HepG2 (cell line): Measurements from ENCODE around the gene SPAG4. TPM values are rescaled to one million over a fixed set of nuclear protein-coding genes. Genes with fewer than 3 reads are reported as not detected.

Source experiments
- ATAC-seq: fragments of 200-7000 bp; cut with Tn5 transposase; 3 replicates; pipeline ENCODE4 v1.9.1; 2020; ENCODE audit warnings: mild to moderate bottlenecking, moderate library complexity
- BruUV-seq: library from RNA; stranded (reverse); fragments of 400-500 nt; replicated peaks from 2 replicates; lab custom pipeline; 2021; lab: Mats Ljungman, UMichigan
- CTCF ChIA-PET: fragments of 300-600 bp; formaldehyde crosslinking; extraction: SDS; loops from one replicate; lab custom pipeline; 2021; ENCODE audit warnings: low total read pairs, inconsistent platforms, low intra/inter-chr PET ratio; lab: Yijun Ruan, JAX
- POLR2A ChIA-PET: fragments of 350-600 bp; sonication (Branson Sonifier 250); formaldehyde crosslinking; loops from one replicate; lab custom pipeline; 2020; ENCODE audit warnings: antibody characterized with exemption, inconsistent platforms; lab: Yijun Ruan, JAX
- DNase-seq: peaks from one replicate; pipeline ENCODE4 v3.0.0-alpha.2; 2015; ENCODE audit warnings: low spot score
- FAIRE-seq: peaks from 3 replicates; lab custom pipeline; 2011; peaks lifted over from hg19 to GRCh38; lab: Jason Lieb, UNC
- H2AFZ ChIP-seq: one replicate; pipeline ENCODE4 v1.6.1; 2011; ENCODE audit warnings: low read length, inconsistent platforms
- H3K27ac ChIP-seq: fragments of 300-600 bp; 3 replicates; pipeline ENCODE4 v1.8.0; 2011; ENCODE audit warnings: mixed run types, mild to moderate bottlenecking, mixed read lengths, low read length, inconsistent platforms; ENCODE audit not compliant: insufficient read depth; ENCODE audit errors: extremely low read length
- H3K27me3 ChIP-seq, 2 experiments: fragments of 200-600 bp in 1 of 2; 2 replicates in 1 of 2; 3 replicates in 1 of 2; pipeline versions ENCODE4 v1.6.0 to v1.8.0; 2011; ENCODE audit warnings: low read length in 2 of 2, mild to moderate bottlenecking in 2 of 2, moderate library complexity in 2 of 2, inconsistent platforms in 1 of 2; ENCODE audit not compliant: insufficient read depth in 2 of 2, control insufficient read depth in 1 of 2
- H3K36me3 ChIP-seq, 2 experiments: fragments of 200-600 bp in 1 of 2; replicated peaks in 1 of 2; 2 replicates in 1 of 2; 3 replicates in 1 of 2; pipeline versions ENCODE4 v1.5.1 to v1.8.0; 2011; ENCODE audit warnings: low read length in 2 of 2, inconsistent platforms in 1 of 2; ENCODE audit not compliant: insufficient read depth in 2 of 2, control insufficient read depth in 1 of 2
- H3K4me1 ChIP-seq: 2 replicates; pipeline ENCODE4 v1.5.1; 2012; ENCODE audit warnings: low read length, inconsistent platforms; ENCODE audit not compliant: insufficient read depth
- H3K4me2 ChIP-seq: 2 replicates; pipeline ENCODE4 v1.6.0; 2011; ENCODE audit warnings: low read depth, low read length, inconsistent platforms
- H3K4me3 ChIP-seq, 3 experiments: fragments of 200-600 bp in 1 of 3; sonication (generic), shearing (Covaris generic) in 1 of 3; replicated peaks in 1 of 3; 2 replicates each; pipeline ENCODE4 v1.5.1; 2011 to 2016; ENCODE audit warnings: low read length in 3 of 3, inconsistent platforms in 2 of 3, low read depth in 2 of 3, mild to moderate bottlenecking in 2 of 3, control low read depth in 1 of 3, mixed read lengths in 1 of 3; ENCODE audit not compliant: insufficient read depth in 1 of 3
- H3K79me2 ChIP-seq: one replicate; pipeline ENCODE4 v1.6.1; 2011; ENCODE audit warnings: low read length, inconsistent platforms; ENCODE audit not compliant: insufficient read depth
- H3K9ac ChIP-seq: 2 replicates; pipeline ENCODE4 v1.6.0; 2011; ENCODE audit warnings: mild to moderate bottlenecking, low read depth, low read length, inconsistent platforms; ENCODE audit not compliant: insufficient read depth
- H3K9me3 ChIP-seq: 2 replicates; pipeline ENCODE4 v1.5.1; 2012; ENCODE audit warnings: mild to moderate bottlenecking, low read length
- H4K20me1 ChIP-seq: 2 replicates; pipeline ENCODE4 v1.6.0; 2011; ENCODE audit warnings: inconsistent platforms, mild to moderate bottlenecking, low read length, moderate library complexity; ENCODE audit not compliant: insufficient read depth
- CENPX ChIP-seq: sonication (generic); formaldehyde crosslinking; IDR thresholded peaks from 2 replicates; pipeline ENCODE4 v1.9.0; 2021; ENCODE audit warnings: mild to moderate bottlenecking, missing genetic modification reagents, moderate library complexity
- HIC2 ChIP-seq: sonication (generic); formaldehyde crosslinking; IDR thresholded peaks from 2 replicates; pipeline ENCODE4 v1.9.0; 2022; ENCODE audit warnings: low read depth, missing genetic modification reagents
- IKZF1 ChIP-seq: fragments of 450-650 bp; IDR thresholded peaks from 2 replicates; pipeline ENCODE4 v1.7.1; 2016
- IRF2 ChIP-seq: IDR thresholded peaks from 2 replicates; pipeline ENCODE4 v1.6.1; 2018; ENCODE audit warnings: missing genetic modification reagents, missing compliant biosample characterization
- KAT2B ChIP-seq: fragments of 150-350 bp; IDR thresholded peaks from 2 replicates; pipeline ENCODE4 v1.6.1; 2014; ENCODE audit warnings: low read depth, low read length, borderline replicate concordance
- MTA1 ChIP-seq: sonication (generic); formaldehyde crosslinking; IDR thresholded peaks from 2 replicates; pipeline ENCODE4 v1.4.0; 2020; ENCODE audit warnings: missing genetic modification reagents, mild to moderate bottlenecking, borderline replicate concordance
- NCOA2 ChIP-seq: sonication (generic); formaldehyde crosslinking; IDR thresholded peaks from 2 replicates; pipeline ENCODE4 v1.8.0; 2022; ENCODE audit warnings: inconsistent platforms
- NR2C2 ChIP-seq: sonication (generic); formaldehyde crosslinking; IDR thresholded peaks from 2 replicates; pipeline ENCODE4 v1.4.0; 2020; ENCODE audit warnings: missing genetic modification reagents, mild to moderate bottlenecking, moderate library complexity, borderline replicate concordance
- PREB ChIP-seq: sonication (generic); formaldehyde crosslinking; IDR thresholded peaks from 2 replicates; pipeline ENCODE4 v1.4.0; 2020; ENCODE audit warnings: missing genetic modification reagents
- SCMH1 ChIP-seq: sonication (generic); formaldehyde crosslinking; IDR thresholded peaks from 2 replicates; pipeline ENCODE4 v1.9.0; 2021; ENCODE audit warnings: missing genetic modification reagents, mild to moderate bottlenecking, borderline replicate concordance
- THYN1 ChIP-seq: sonication (generic); formaldehyde crosslinking; IDR thresholded peaks from 2 replicates; pipeline ENCODE4 v1.8.1; 2023; ENCODE audit warnings: low read depth, mild to moderate bottlenecking, moderate library complexity, missing genetic modification reagents, borderline replicate concordance
- ZFP36L1 ChIP-seq: sonication (generic); formaldehyde crosslinking; IDR thresholded peaks from 2 replicates; pipeline ENCODE4 v1.8.0; 2022; ENCODE audit warnings: mild to moderate bottlenecking, missing genetic modification reagents, moderate library complexity
- ZNF101 ChIP-seq: sonication (generic); formaldehyde crosslinking; IDR thresholded peaks from 2 replicates; pipeline ENCODE4 v1.4.0; 2020; ENCODE audit warnings: mild to moderate bottlenecking, low read depth, missing genetic modification reagents, borderline replicate concordance
- ZNF263 ChIP-seq: sonication (generic); formaldehyde crosslinking; IDR thresholded peaks from 2 replicates; pipeline ENCODE4 v1.4.0; 2020; ENCODE audit warnings: missing genetic modification reagents
- ZNF576 ChIP-seq: sonication (generic); formaldehyde crosslinking; IDR thresholded peaks from 2 replicates; pipeline ENCODE4 v1.4.0; 2020; ENCODE audit warnings: mild to moderate bottlenecking, missing genetic modification reagents
- ZNF724P ChIP-seq: sonication (generic); formaldehyde crosslinking; IDR thresholded peaks from 2 replicates; pipeline ENCODE4 v1.8.0; 2022; ENCODE audit warnings: missing genetic modification reagents, borderline replicate concordance
- WGBS: methylation state at CpG from one replicate; pipeline ENCODE4 v1.1.6; 2017; ENCODE audit warnings: low lambda C conversion rate; 5-methylcytosine and 5-hydroxymethylcytosine counted together
- in situ Hi-C: cut with HindIII; loops from 2 replicates; pipeline ENCODE4 v1.10.0; 2017; ENCODE audit warnings: low pct_unique_long_range_greater_than_20kb; ENCODE audit not compliant: extremely low pct_ligation_motif_present
- intact Hi-C: fragments of 100-400 bp; cut with micrococcal nuclease; formaldehyde crosslinking; loops from one replicate; pipeline ENCODE4 v1.10.0; 2022; ENCODE audit not compliant: unreplicated experiment
- polyA plus RNA-seq, 8 experiments: library from polyadenylated mRNA; depleted of rRNA in 3 of 8; stranded (reverse) in 7 of 8; unstranded in 1 of 8; fragments of >200 nt; fragmentation: Illumina TruSeq in 4 of 8; extraction: Trizol in 4 of 8; gene quantifications; 2 replicates each; pipeline versions ENCODE4 v1.2.1 to v1.2.3, GENCODE V29; 2011 to 2016; ENCODE audit warnings: low read depth in 4 of 8, missing spikeins in 1 of 8, mixed read lengths in 1 of 8; ENCODE audit not compliant: insufficient read depth in 1 of 8
- total RNA-seq, 5 experiments: library from RNA; depleted of rRNA; stranded (reverse); fragments of >200 nt; fragmentation: Illumina TruSeq; extraction: Trizol; gene quantifications; 2 replicates each; pipeline ENCODE4 v1.2.3, GENCODE V29; 2016; ENCODE audit warnings: low read depth in 1 of 5

The SPAG4 gene
- total and polyA plus RNA-seq, 2 of the 13 experiments (the other 11 are each of a cell fraction or from before 2014, with no cell fraction given) = 5.8 to 137 TPM

DNA sequence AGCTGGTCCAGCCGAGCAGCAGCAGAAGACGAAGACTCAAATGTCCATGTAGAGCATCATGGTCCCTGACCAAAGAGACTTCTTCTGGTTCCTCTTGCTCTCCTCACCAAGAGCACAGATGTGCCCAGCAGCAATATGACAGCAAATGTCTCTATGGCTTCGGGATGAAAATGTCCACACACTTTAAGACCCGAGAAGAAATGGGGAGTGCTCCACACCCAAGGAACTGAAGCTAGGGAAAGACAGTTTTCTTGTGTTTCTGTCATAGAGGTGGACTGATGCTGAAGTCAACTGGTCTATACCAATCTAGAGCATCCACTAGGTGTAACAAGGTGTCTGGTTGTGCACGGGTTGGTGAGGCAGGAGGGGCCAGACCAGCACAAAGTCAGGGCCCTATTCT is 53.6 kb downstream of the SPAG4 start:
- TF ChIP-seq KAT2B = no peak
- no peak for TF ChIP-seq PREB (CRISPR knock-in tag)
- TF ChIP-seq CENPX = no peak
- no peak for TF ChIP-seq SCMH1 (CRISPR knock-in tag)
- no peak for TF ChIP-seq IRF2 (CRISPR knock-in tag)
- TF ChIP-seq ZNF101 (CRISPR knock-in tag) = no peak
- no peak for TF ChIP-seq ZNF263 (CRISPR knock-in tag)
- TF ChIP-seq ZNF576 (CRISPR knock-in tag) = no peak
- TF ChIP-seq THYN1 = no peak
- TF ChIP-seq ZNF724P (CRISPR knock-in tag) = no peak
- TF ChIP-seq MTA1 = no peak
- TF ChIP-seq IKZF1 = no peak
- TF ChIP-seq NCOA2 (CRISPR knock-in tag) = no peak
- TF ChIP-seq HIC2 = no peak
- no peak for TF ChIP-seq ZFP36L1 (CRISPR knock-in tag)
- TF ChIP-seq NR2C2 (CRISPR knock-in tag) = no peak
- intact Hi-C loops (no loop called here), in situ Hi-C loops (no loop called here)
- H3K9ac ChIP-seq = no peak overlapping the region
- POLR2A ChIA-PET = no interaction called here
- H3K27ac ChIP-seq = no peak overlapping the region
- WGBS = 94% methylated on average over 5 of the region's 5 CpGs
- peaks cover 5% of the 10 kb centered on the region; the same call in 1 of the 2 replicates for H3K4me1 ChIP-seq
- no peak for DNase-seq
- H2AFZ ChIP-seq = no peak overlapping the region
- H3K4me2 ChIP-seq = no peak overlapping the region
- no peak for ATAC-seq
- H3K36me3 ChIP-seq = peaks cover 17 to 42% of the 10 kb centered on the region in 2 experiments
- H3K4me3 ChIP-seq = no peak overlapping the region
- no peaks in the 10 kb centered on the region for H4K20me1 ChIP-seq
- no peak for FAIRE-seq
- no peaks in the 10 kb centered on the region; a peak in 1 of 5 replicates for H3K27me3 ChIP-seq
- CTCF ChIA-PET = no interaction called here
- BruUV-seq = no TSS peak
- peaks cover 6% of the 10 kb centered on the region for H3K79me2 ChIP-seq
- H3K9me3 ChIP-seq = no peaks in the 10 kb centered on the region
